Measurements from ENCODE around the gene ANKH. TPM values are rescaled to one million over a fixed set of nuclear protein-coding genes. Genes with fewer than 3 reads are reported as not detected.

The ANKH gene
- total RNA-seq, 1 experiment from 2014 or later = 53.2 TPM

DNA sequence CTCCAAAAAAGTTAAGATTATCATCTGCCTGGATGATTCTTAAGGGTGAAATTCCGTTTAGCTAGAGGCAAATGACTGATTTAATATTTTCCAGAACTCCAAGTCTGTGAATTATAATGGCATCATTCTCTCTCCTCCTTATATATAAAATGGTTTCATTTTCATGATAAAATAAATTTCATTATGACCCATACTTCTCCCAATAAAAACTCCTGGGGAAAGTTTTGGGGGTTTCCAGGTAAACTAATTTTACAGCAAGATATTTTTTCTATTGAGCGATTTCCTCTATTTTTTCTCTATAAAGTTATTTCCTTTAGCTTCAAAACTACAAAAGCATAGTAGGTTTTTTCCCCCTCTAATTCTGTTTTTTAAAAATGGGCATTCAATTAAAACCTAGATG is 214.7 kb downstream of the ANKH start:
- no peaks in the 10 kb centered on the region for H3K9me3 Mint-ChIP-seq (ENCODE audit: low read depth, unreplicated experiment)
- TF ChIP-seq, protein P1, sequence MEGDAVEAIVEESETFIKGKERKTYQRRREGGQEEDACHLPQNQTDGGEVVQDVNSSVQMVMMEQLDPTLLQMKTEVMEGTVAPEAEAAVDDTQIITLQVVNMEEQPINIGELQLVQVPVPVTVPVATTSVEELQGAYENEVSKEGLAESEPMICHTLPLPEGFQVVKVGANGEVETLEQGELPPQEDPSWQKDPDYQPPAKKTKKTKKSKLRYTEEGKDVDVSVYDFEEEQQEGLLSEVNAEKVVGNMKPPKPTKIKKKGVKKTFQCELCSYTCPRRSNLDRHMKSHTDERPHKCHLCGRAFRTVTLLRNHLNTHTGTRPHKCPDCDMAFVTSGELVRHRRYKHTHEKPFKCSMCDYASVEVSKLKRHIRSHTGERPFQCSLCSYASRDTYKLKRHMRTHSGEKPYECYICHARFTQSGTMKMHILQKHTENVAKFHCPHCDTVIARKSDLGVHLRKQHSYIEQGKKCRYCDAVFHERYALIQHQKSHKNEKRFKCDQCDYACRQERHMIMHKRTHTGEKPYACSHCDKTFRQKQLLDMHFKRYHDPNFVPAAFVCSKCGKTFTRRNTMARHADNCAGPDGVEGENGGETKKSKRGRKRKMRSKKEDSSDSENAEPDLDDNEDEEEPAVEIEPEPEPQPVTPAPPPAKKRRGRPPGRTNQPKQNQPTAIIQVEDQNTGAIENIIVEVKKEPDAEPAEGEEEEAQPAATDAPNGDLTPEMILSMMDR (IDR thresholded peaks at IDR 0.05; ENCODE audit: unreplicated experiment) = no peak
- peaks cover 9% of the 10 kb centered on the region for H3K4me1 Mint-ChIP-seq (ENCODE audit: low read depth, unreplicated experiment)
- no peaks in the 10 kb centered on the region for H3K36me3 Mint-ChIP-seq (ENCODE audit: insufficient read depth, unreplicated experiment)
- DNase-seq = no peak
- H3K27me3 Mint-ChIP-seq (ENCODE audit: unreplicated experiment) = peaks cover 22% of the 10 kb centered on the region
- H3K27ac Mint-ChIP-seq (ENCODE audit: unreplicated experiment) = no peak overlapping the region
- no peak overlapping the region for H3K4me3 Mint-ChIP-seq (ENCODE audit: low read depth, unreplicated experiment)
- intact Hi-C loops (cut with micrococcal nuclease; ENCODE audit: unreplicated experiment) = no loop called here
- no TSS peak for BruUV-seq (replicated peaks)
- CTCF ChIA-PET = no interaction called here

DNA sequence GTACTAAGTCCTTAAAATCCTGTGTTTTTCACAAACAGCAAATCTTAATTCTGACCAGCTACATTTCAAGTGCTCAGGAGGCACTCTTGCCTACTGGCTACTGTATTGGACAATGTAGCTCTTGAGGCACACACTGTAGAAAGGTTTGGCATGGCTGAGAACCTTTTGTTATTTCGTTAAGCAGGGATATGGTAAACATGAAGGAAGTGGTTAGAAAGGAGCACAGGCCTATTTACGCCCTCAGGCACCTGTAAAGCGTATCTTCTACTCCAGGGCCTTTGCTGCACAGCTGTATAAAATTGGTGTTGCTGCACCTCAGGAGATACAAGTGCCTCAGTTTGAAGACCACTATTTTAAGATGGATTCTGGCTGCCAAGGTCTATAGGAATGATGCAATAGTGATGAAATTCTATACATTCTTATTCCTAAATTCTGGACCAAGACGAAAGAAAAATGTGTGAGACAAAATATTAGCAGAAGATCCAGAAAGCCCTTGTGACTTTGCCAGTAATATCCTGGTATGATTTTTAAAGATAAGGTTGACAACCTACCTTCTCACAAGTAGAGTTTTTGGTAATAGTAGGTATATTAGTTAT is 216.3 kb downstream of the ANKH start:
- Mint-ChIP-seq H3K36me3 (ENCODE audit: insufficient read depth, unreplicated experiment) (no peaks in the 10 kb centered on the region), H3K4me3 (ENCODE audit: low read depth, unreplicated experiment) (no peak overlapping the region), H3K9me3 (ENCODE audit: low read depth, unreplicated experiment) (no peaks in the 10 kb centered on the region), H3K27me3 (ENCODE audit: unreplicated experiment) (peaks cover 35% of the 10 kb centered on the region), H3K27ac (ENCODE audit: unreplicated experiment) (no peak overlapping the region), H3K4me1 (ENCODE audit: low read depth, unreplicated experiment) (no peaks in the 10 kb centered on the region)
- no peak for DNase-seq
- intact Hi-C loops (cut with micrococcal nuclease; ENCODE audit: unreplicated experiment) = no loop called here
- TF ChIP-seq, protein P1 (IDR thresholded peaks at IDR 0.05; ENCODE audit: unreplicated experiment) = no peak
- CTCF ChIA-PET = no interaction called here
- BruUV-seq (replicated peaks) = no TSS peak

Small RNA genes within 50 kb of the gene (microRNA-seq; reads per million reads assigned to microRNA genes)
- not detected for gene MIR4637

Other genes with a start within 250 kb of the ANKH start
- gene OTULIN, start 207.1 kb downstream of the ANKH start, total RNA-seq (2022) = 35.7 and 36.0 TPM in 2 replicates